K562 (cell line): ENCODE data around the gene ZDHHC18. TPM values are rescaled to one million over a fixed set of nuclear protein-coding genes. Genes with fewer than 3 reads are reported as not detected.

Experiments
- KLF13 ChIP-seq: fragments of 450-650 bp; IDR thresholded peaks from 2 replicates; pipeline ENCODE4 v1.6.1; 2016; ENCODE audit warnings: missing genetic modification characterization, low read depth, mild to moderate bottlenecking, missing compliant biosample characterization, moderate library complexity, borderline replicate concordance
- MNT ChIP-seq, 2 experiments: fragments of 450-650 bp; conservative IDR thresholded peaks; 2 replicates each; pipeline ENCODE4 v1.6.1; 2017; ENCODE audit warnings: mild to moderate bottlenecking in 2 of 2, moderate library complexity in 2 of 2
- POLR2AphosphoS2 ChIP-seq: IDR thresholded peaks from 2 replicates; pipeline ENCODE4 v1.6.1; 2012; ENCODE audit warnings: low read length, improper control_type of control experiment
- SPI1 ChIP-seq: IDR thresholded peaks from 2 replicates; pipeline ENCODE4 v1.6.1; 2011; ENCODE audit warnings: low read depth, low read length, control low read depth, borderline replicate concordance
- STAG1 ChIP-seq: sonication (generic); formaldehyde crosslinking; IDR thresholded peaks from 2 replicates; pipeline ENCODE4 v1.5.0; 2020; ENCODE audit warnings: missing genetic modification reagents, borderline replicate concordance
- XRCC3 ChIP-seq: fragments of 450-650 bp; IDR thresholded peaks from 2 replicates; pipeline ENCODE4 v1.6.1; 2017; ENCODE audit warnings: mild to moderate bottlenecking, moderate library complexity
- ZBTB26 ChIP-seq: fragments of 450-650 bp; formaldehyde crosslinking; IDR thresholded peaks from 2 replicates; pipeline ENCODE4 v1.4.0; 2022; ENCODE audit warnings: missing genetic modification characterization
- polyA plus RNA-seq, 8 experiments: library from polyadenylated mRNA; depleted of rRNA in 4 of 8; stranded (reverse) in 5 of 8; unstranded in 3 of 8; fragments of >200 nt; fragmentation: Nextera tagmentation in 2 of 8; fragmentation: Illumina TruSeq in 1 of 8; extraction: Ambion mirVana in 2 of 8; extraction: Trizol in 1 of 8; gene quantifications; 2 replicates each; pipeline versions ENCODE4 v1.2.1 to v1.2.3, GENCODE V29; 2011 to 2014; ENCODE audit warnings: inconsistent platforms in 1 of 8, missing spikeins in 1 of 8
- total RNA-seq, 7 experiments: library from RNA; depleted of rRNA in 6 of 7; stranded (reverse); fragments of >200 nt in 6 of 7; fragmentation: Illumina TruSeq in 2 of 7; extraction: Trizol in 2 of 7; gene quantifications; 2 replicates each; pipeline versions ENCODE4 v1.2.1 to v1.2.3, GENCODE V29; 2011 to 2021; ENCODE audit warnings: low replicate concordance in 1 of 7
- TF ChIP-seq, protein P1 (sequence below): fragments of 450-650 bp; IDR thresholded peaks from 2 replicates; pipeline ENCODE4 v1.6.1; 2016; ENCODE audit warnings: mild to moderate bottlenecking, moderate library complexity
- TF ChIP-seq, protein P2 (sequence below): fragments of 450-650 bp; formaldehyde crosslinking; IDR thresholded peaks from 2 replicates; pipeline ENCODE4 v1.4.0; 2020; ENCODE audit warnings: mild to moderate bottlenecking, moderate library complexity

Gene ZDHHC18
- total and polyA plus RNA-seq, 9 of the 15 experiments (the other 6 are each of a cell fraction or from before 2014, with no cell fraction given), result 0.42 to 35.6 (median 15.8) TPM

GRCh38 chr1:26889551-26890466 is 63.3 kb downstream of the ZDHHC18 start, which contains the start of gene GPN2 (continued):
- TF ChIP-seq STAG1 (CRISPR knock-in tag) (peak; percentile 44; the same call in 1 of the 2 replicates), ZBTB26 (CRISPR knock-in tag) (no peak), SPI1 (peak; percentile 93), MNT (conservative IDR thresholded peaks at IDR 0.05) (peak; percentile 71 to 89), KLF13 (peak; percentile 55; the same call in 1 of the 2 replicates), POLR2AphosphoS2 (peak; percentile 99), XRCC3 (no peak)
- TF ChIP-seq, protein P1, sequence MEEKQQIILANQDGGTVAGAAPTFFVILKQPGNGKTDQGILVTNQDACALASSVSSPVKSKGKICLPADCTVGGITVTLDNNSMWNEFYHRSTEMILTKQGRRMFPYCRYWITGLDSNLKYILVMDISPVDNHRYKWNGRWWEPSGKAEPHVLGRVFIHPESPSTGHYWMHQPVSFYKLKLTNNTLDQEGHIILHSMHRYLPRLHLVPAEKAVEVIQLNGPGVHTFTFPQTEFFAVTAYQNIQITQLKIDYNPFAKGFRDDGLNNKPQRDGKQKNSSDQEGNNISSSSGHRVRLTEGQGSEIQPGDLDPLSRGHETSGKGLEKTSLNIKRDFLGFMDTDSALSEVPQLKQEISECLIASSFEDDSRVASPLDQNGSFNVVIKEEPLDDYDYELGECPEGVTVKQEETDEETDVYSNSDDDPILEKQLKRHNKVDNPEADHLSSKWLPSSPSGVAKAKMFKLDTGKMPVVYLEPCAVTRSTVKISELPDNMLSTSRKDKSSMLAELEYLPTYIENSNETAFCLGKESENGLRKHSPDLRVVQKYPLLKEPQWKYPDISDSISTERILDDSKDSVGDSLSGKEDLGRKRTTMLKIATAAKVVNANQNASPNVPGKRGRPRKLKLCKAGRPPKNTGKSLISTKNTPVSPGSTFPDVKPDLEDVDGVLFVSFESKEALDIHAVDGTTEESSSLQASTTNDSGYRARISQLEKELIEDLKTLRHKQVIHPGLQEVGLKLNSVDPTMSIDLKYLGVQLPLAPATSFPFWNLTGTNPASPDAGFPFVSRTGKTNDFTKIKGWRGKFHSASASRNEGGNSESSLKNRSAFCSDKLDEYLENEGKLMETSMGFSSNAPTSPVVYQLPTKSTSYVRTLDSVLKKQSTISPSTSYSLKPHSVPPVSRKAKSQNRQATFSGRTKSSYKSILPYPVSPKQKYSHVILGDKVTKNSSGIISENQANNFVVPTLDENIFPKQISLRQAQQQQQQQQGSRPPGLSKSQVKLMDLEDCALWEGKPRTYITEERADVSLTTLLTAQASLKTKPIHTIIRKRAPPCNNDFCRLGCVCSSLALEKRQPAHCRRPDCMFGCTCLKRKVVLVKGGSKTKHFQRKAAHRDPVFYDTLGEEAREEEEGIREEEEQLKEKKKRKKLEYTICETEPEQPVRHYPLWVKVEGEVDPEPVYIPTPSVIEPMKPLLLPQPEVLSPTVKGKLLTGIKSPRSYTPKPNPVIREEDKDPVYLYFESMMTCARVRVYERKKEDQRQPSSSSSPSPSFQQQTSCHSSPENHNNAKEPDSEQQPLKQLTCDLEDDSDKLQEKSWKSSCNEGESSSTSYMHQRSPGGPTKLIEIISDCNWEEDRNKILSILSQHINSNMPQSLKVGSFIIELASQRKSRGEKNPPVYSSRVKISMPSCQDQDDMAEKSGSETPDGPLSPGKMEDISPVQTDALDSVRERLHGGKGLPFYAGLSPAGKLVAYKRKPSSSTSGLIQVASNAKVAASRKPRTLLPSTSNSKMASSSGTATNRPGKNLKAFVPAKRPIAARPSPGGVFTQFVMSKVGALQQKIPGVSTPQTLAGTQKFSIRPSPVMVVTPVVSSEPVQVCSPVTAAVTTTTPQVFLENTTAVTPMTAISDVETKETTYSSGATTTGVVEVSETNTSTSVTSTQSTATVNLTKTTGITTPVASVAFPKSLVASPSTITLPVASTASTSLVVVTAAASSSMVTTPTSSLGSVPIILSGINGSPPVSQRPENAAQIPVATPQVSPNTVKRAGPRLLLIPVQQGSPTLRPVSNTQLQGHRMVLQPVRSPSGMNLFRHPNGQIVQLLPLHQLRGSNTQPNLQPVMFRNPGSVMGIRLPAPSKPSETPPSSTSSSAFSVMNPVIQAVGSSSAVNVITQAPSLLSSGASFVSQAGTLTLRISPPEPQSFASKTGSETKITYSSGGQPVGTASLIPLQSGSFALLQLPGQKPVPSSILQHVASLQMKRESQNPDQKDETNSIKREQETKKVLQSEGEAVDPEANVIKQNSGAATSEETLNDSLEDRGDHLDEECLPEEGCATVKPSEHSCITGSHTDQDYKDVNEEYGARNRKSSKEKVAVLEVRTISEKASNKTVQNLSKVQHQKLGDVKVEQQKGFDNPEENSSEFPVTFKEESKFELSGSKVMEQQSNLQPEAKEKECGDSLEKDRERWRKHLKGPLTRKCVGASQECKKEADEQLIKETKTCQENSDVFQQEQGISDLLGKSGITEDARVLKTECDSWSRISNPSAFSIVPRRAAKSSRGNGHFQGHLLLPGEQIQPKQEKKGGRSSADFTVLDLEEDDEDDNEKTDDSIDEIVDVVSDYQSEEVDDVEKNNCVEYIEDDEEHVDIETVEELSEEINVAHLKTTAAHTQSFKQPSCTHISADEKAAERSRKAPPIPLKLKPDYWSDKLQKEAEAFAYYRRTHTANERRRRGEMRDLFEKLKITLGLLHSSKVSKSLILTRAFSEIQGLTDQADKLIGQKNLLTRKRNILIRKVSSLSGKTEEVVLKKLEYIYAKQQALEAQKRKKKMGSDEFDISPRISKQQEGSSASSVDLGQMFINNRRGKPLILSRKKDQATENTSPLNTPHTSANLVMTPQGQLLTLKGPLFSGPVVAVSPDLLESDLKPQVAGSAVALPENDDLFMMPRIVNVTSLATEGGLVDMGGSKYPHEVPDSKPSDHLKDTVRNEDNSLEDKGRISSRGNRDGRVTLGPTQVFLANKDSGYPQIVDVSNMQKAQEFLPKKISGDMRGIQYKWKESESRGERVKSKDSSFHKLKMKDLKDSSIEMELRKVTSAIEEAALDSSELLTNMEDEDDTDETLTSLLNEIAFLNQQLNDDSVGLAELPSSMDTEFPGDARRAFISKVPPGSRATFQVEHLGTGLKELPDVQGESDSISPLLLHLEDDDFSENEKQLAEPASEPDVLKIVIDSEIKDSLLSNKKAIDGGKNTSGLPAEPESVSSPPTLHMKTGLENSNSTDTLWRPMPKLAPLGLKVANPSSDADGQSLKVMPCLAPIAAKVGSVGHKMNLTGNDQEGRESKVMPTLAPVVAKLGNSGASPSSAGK, result peak; percentile 53
- TF ChIP-seq, protein P2, sequence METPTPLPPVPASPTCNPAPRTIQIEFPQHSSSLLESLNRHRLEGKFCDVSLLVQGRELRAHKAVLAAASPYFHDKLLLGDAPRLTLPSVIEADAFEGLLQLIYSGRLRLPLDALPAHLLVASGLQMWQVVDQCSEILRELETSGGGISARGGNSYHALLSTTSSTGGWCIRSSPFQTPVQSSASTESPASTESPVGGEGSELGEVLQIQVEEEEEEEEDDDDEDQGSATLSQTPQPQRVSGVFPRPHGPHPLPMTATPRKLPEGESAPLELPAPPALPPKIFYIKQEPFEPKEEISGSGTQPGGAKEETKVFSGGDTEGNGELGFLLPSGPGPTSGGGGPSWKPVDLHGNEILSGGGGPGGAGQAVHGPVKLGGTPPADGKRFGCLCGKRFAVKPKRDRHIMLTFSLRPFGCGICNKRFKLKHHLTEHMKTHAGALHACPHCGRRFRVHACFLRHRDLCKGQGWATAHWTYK (CRISPR knock-in tag), result peak; percentile 76; the same call in 1 of the 2 replicates
